AG04450 (cell line): Measurements from ENCODE around the gene CST9. TPM values are rescaled to one million over a fixed set of nuclear protein-coding genes. Genes with fewer than 3 reads are reported as not detected.

Source experiments
- CTCF ChIA-PET: fragments of 300-600, 350-600 bp; formaldehyde crosslinking; extraction: SDS; loops from one replicate; lab custom pipeline; 2022; ENCODE audit warnings: antibody characterized with exemption, inconsistent platforms; lab: Charles Lee
- POLR2A ChIA-PET: fragments of 350-600 bp; formaldehyde crosslinking; extraction: SDS; loops from one replicate; lab custom pipeline; 2021; ENCODE audit warnings: antibody characterized with exemption, inconsistent platforms; lab: Yijun Ruan, JAX
- DNase-seq: peaks from one replicate; pipeline ENCODE4 v3.0.0-alpha.2; 2011; ENCODE audit warnings: low read depth, low spot score
- H3K27ac ChIP-seq: one replicate; pipeline ENCODE4 v1.5.1; 2012; ENCODE audit warnings: low read depth, low read length, control low read depth
- H3K27me3 ChIP-seq: one replicate; pipeline ENCODE4 v1.6.0; 2012; ENCODE audit warnings: low read length; ENCODE audit not compliant: control insufficient read depth, insufficient read depth
- H3K4me3 ChIP-seq: 2 replicates; pipeline ENCODE4 v1.5.1; 2011; ENCODE audit warnings: mild to moderate bottlenecking, low read depth, low read length, control low read depth
- H3K9me3 ChIP-seq: 2 replicates; pipeline ENCODE4 v1.5.1; 2012; ENCODE audit warnings: low read length; ENCODE audit not compliant: control insufficient read depth, insufficient read depth
- CTCF ChIP-seq: IDR thresholded peaks from 2 replicates; pipeline ENCODE4 v1.5.1; 2011; ENCODE audit warnings: low read depth, low read length, control low read depth, inconsistent platforms
- polyA plus RNA-seq: library from polyadenylated mRNA; depleted of rRNA; stranded (reverse); fragments of >200 nt; gene quantifications from 2 replicates; pipeline ENCODE4 v1.2.3, GENCODE V29; 2011

The CST9 gene
- polyA plus RNA-seq, 1 experiment, result not detected

GRCh38 chr20:23566199-23566932 is 39.4 kb downstream of the CST9 start:
- ChIA-PET CTCF (interaction anchor here (0.6 kb wide), 1 partner anchor 10 kb away, joined by 3 read pairs; no protein-coding TSS in a partner anchor), POLR2A (no interaction called here)
- no peak overlapping the region for H3K27ac ChIP-seq
- DNase-seq, result no peak
- no peaks in the 10 kb centered on the region for H3K27me3 ChIP-seq
- TF ChIP-seq CTCF, result no peak
- H3K4me3 ChIP-seq, result no peak overlapping the region
- H3K9me3 ChIP-seq, result no peaks in the 10 kb centered on the region

DNA sequence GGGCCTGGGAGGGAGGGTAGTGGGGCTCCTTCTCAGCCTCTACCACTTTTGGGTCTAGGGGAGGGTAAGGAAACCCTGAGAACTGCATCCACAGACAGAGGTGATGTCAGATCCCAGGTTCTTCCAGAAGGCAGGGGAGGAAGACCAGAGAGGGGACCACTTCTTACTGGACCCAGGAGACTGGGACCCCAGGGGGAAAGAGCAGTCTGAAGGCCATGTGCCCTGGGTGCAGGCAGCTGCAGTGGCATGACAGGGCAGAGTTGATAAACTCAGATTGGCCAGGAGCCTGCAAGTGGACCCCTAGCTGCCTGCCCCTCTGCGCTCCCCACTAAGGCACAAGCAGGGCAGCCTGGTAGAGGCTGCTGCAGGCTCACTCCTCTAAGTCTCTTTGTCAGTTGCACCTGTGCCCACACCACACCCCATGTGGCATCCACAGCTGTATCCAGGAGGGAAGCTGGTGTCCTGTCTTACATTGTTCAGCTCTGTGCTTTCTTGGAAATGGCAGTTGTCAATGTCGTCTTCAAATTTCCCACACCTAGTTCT is 40.1 kb downstream of the CST9 start:
- Histone ChIP-seq H3K27me3 (no peaks in the 10 kb centered on the region), H3K9me3 (no peaks in the 10 kb centered on the region), H3K4me3 (no peak overlapping the region), H3K27ac (no peak overlapping the region)
- TF ChIP-seq CTCF, result no peak
- CTCF ChIA-PET, result interaction anchor here (0.6 kb wide), 1 partner anchor 9 kb away, joined by 3 read pairs; no protein-coding TSS in a partner anchor
- no peak for DNase-seq
- POLR2A ChIA-PET, result no interaction called here

- ChIA-PET CTCF (interaction anchor here (0.6 kb wide), 1 partner anchor 9 kb away, joined by 3 read pairs; no protein-coding TSS in a partner anchor), POLR2A (no interaction called here)
- H3K4me3 ChIP-seq, result no peak overlapping the region
- no peaks in the 10 kb centered on the region for H3K9me3 ChIP-seq
- TF ChIP-seq CTCF, result no peak
- no peaks in the 10 kb centered on the region for H3K27me3 ChIP-seq
- H3K27ac ChIP-seq, result no peak overlapping the region
- no peak for DNase-seq
These were observed 40.8 kb downstream of the CST9 start for GRCh38 chr20:23564927-23565326.

- Histone ChIP-seq H3K27ac (no peak overlapping the region), H3K27me3 (no peaks in the 10 kb centered on the region), H3K4me3 (no peak overlapping the region), H3K9me3 (no peaks in the 10 kb centered on the region)
- ChIA-PET POLR2A (no interaction called here), CTCF (no interaction called here)
- TF ChIP-seq CTCF, result no peak
- no peak for DNase-seq
These were observed 42.9 kb downstream of the CST9 start for GRCh38 chr20:23562721-23563342.

DNA sequence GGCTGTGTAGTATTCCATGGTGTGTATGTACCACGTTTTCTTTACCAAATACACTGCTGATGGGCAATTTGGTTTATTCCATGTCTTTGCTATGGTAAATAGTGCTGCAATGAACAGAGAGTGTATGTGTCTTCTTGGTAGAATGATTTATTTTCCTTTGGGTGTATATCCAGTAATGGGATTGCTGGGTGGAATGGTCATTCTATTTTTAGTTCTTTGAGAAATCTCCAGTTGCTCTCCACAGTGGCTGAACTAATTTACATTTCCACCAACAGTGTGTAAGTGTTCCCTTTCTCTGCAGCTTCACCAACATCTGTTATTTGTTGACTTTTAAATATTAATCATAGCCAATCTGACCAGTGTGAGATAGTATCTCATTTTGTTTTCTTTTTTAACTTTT is 51.3 kb downstream of the CST9 start:
- no peak for TF ChIP-seq CTCF
- H3K4me3 ChIP-seq, result no peak overlapping the region
- H3K27ac ChIP-seq, result no peak overlapping the region
- no peaks in the 10 kb centered on the region for H3K9me3 ChIP-seq
- no peak for DNase-seq
- H3K27me3 ChIP-seq, result no peaks in the 10 kb centered on the region
- ChIA-PET POLR2A (no interaction called here), CTCF (no interaction called here)
